ENCODE results near the gene RC3H2.

The RC3H2 gene

GRCh38 chr9:122904823-122905710 lies at the start of gene RC3H2:
TSS of gene RC3H2 (minus strand) at chr9:122905359. CDS start at chr9:122897509, 7,850 bp downstream.
- DNase-seq (ENCODE audit: low read depth): peak; percentile 100

GRCh38 chr9:122954253-122954691 lies 49.1 kb upstream of the RC3H2 start:
- peak; percentile 69 for DNase-seq (ENCODE audit: low read depth)

GRCh38 chr9:122951056-122951455 lies 45.9 kb upstream of the RC3H2 start:
- DNase-seq (ENCODE audit: low read depth): no peak

- no peak for DNase-seq (ENCODE audit: low read depth)
These were observed 45.1 kb upstream of the RC3H2 start for GRCh38 chr9:122950263-122950662.

- no peak for DNase-seq (ENCODE audit: low read depth)
These were observed 44.5 kb upstream of the RC3H2 start for GRCh38 chr9:122949696-122950095.

DNA sequence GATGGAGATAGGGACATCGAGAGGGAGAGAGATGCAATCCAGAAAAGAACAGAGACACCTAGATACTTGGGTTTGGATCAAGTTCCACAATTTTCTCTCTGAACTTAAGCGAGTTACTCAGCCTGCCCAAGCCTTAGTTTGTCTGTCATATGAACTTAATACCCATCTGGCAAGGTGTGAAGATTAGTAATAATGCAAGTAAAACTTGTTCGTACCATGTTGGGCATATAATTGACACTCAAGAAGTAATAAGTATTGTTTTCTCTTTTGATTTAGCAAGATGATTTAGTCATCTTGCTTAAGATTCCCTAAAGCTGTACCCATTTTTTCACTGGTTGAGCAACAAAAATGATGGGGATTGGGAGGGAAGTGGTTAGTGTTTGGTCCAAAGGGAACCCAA lies 43.2 kb upstream of the RC3H2 start:
- DNase-seq (ENCODE audit: low read depth): no peak

GRCh38 chr9:122946461-122947005 lies 41.4 kb upstream of the RC3H2 start:
- DNase-seq (ENCODE audit: low read depth): no peak

GRCh38 chr9:122944960-122945888 lies 40.1 kb upstream of the RC3H2 start:
- no peak for DNase-seq (ENCODE audit: low read depth)

DNA sequence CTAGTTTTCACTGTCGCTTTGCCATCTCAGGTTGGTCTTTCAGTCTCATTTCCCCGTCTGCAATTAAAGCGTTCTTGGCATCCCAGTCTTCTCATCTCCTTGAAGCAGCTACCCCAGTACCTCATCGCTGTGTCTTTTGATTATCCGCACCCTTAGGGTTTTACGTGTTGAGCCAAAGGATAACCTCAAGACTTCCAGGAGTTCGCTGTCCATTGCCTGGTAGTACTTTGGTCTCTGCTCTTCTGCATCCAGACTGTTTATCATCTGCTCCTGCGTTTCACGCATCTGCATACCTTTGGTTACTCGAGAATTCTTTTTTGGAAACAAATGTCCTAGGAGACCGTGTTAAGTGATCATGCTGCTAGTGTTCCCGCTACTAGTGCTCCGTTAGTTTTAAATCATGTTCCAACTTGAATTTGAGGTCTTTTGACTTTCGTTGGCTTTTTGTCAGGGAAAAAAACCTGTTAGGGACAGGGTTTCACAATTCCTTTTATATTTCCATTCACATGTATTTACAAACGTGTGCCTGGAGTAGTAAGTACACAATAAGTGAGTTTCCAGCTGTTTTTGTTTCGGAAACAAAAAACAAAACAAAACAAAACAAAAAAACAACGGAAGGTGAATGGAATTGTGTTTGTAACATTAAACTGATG lies 36.5 kb upstream of the RC3H2 start:
- DNase-seq (ENCODE audit: low read depth): peak; percentile 76

DNA sequence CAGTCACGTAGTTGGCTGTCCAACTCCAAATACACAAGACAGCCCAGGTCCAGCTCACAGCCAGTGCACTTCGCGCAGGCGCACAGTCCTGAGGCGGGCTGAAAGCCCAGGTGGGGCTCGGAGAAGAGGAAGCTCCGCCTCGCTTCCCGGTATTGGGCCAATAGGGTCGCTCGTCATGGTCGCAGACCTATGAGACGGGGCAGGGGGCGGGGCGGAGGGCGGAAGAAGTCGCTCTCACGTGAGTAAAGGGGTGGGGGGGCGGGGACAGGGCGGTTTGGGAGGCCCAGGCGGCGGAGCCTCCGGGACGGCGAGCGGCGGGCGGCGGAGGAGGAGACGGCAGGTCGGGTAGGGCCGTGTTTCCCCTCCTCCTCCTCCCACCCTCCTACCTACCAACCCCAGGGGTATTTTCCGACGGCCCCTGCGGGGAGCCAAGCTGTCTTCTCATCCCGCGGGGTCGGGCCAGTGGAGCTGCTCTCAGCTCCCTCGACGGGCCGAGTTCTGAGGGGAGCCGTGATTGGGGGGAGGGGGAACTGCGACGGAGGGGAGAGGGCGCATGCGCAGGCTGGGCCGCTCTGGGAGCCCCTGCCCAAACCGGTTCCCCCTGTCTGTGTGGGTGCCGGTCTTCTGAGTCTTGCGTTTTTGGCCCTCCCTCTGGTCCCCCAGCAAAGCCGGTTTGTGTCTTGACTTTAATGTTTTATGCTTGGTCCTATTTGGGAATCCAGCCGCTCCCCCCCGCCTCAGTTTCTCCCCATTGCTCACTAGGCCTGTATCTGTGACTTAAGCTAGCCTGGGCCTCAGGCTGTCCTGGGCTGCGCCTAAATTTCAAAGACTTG lies 35.8 kb upstream of the RC3H2 start, which contains the start of gene RABGAP1:
RABGAP1 (plus strand) TSS at position 272 of the 833 bp plus-strand sequence. CDS start 16,040 bp downstream, outside the sequence.
- DNase-seq (ENCODE audit: low read depth): peak; percentile 98

DNA sequence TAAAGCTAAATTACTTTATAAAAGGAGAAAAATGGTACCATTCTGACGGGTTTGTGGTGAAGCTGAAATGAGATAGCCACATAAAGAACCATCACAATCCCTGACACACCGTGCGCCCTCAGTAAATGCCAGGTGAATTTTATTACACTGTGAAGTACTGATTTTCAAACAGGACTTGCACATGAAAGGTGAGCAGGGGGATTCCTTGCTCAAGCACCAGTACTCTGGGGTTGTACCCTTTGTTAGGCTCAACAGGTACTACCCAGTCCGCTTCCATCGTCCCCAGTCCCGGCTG lies 35.2 kb upstream of the RC3H2 start:
- DNase-seq (ENCODE audit: low read depth): no peak

GRCh38 chr9:122939601-122940000 lies 34.4 kb upstream of the RC3H2 start:
- DNase-seq (ENCODE audit: low read depth): no peak

DNA sequence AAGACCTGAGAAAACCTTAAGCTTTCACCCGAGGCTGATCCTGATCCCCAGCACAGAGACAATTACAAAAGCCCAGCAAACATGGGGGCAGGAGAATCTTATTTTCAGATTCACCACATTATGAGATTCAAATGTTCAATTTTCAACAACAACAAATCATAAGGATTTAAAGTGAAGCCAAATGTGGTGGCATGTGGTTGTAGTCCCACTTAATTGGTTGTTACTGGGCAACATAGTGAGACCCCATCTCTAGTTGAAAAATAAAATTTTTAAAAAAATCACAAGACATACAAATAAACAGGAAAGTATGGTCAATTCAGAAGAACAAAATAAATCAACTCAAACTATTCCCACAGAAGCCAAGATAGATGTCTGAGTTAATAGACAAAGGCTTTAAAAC lies 31.7 kb upstream of the RC3H2 start:
- no peak for DNase-seq (ENCODE audit: low read depth)

DNA sequence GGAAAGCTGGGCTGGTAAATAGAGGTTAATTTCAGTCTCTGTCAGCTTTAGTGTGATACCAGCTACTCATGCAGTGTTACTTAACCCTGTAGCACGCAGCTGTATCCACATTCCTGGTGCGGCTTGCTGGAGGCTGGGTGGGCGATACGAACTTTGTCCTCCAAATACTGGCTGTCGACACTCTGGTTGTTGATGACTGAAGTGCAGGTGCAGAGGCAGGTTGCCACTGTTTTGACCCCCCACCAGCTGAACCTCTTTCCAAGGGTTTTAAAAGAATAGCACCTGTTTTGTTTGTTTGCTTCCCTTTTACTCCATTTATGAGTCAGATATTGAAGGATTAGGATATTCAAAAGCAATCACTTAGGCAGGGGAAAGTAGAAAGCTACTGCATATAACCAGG lies 31.3 kb upstream of the RC3H2 start:
- no peak for DNase-seq (ENCODE audit: low read depth)

- DNase-seq (ENCODE audit: low read depth): peak; percentile 89
These were observed 26.3 kb upstream of the RC3H2 start, which contains the start of gene ZBTB26 for GRCh38 chr9:122931226-122932121. TSS of gene ZBTB26 (minus strand) at chr9:122931512. CDS start at chr9:122919934, 11,578 bp downstream.

- no peak for DNase-seq (ENCODE audit: low read depth)
These were observed 25.5 kb upstream of the RC3H2 start for GRCh38 chr9:122930541-122931225.

- no peak for DNase-seq (ENCODE audit: low read depth)
These were observed 24.7 kb upstream of the RC3H2 start for GRCh38 chr9:122929796-122930354.

GRCh38 chr9:122923947-122924346 lies 18.8 kb upstream of the RC3H2 start:
- no peak for DNase-seq (ENCODE audit: low read depth)

DNA sequence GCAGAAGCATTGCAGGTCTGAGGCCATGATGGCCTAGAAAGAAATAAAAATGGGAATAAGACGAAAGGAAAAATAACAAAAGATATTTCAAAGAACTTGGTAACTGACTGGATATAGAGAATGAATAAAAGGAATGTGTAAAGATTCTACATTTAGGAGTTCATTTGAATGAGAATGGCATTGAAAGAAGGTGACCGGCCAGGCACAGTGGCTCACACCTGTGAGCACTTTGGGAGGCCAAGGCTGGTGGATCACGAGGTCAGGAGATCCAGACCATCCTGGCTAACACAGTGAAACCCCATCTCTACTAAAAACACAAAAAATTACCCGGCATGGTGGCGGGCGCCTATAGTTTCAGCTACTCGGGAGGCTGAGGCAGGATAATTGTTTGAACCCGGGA lies 17.6 kb upstream of the RC3H2 start:
- DNase-seq (ENCODE audit: low read depth): no peak
